Common myeloid progenitor, CD34-positive (primary cell): ENCODE results near the gene ZNF710.
A peak's percentile ranks its signal among the peaks of the same experiment; 100 is the strongest.

ENCODE experiments used
- CTCF ChIA-PET: fragments of 350-600 bp; sonication (Branson Sonifier 250); formaldehyde crosslinking; loops from one replicate; lab custom pipeline; 2021; ENCODE audit warnings: antibody characterized with exemption; lab: Charles Lee
- POLR2A ChIA-PET: fragments of 350-600 bp; sonication (Branson Sonifier 250); formaldehyde crosslinking; loops from one replicate; lab custom pipeline; 2021; ENCODE audit warnings: antibody characterized with exemption; lab: Charles Lee
- DNase-seq, 3 donors: peaks; one replicate each; pipeline versions ENCODE4 v3.0.0 to v3.0.0-alpha.2; 2013
- H3K27ac ChIP-seq, 2 experiments: 1 replicate in 1 of 2; 2 replicates in 1 of 2; pipeline ENCODE4 v1.7.0; 2013; ENCODE audit warnings: inconsistent platforms in 2 of 2, low read length in 2 of 2, mild to moderate bottlenecking in 2 of 2, low read depth in 1 of 2, moderate library complexity in 1 of 2; ENCODE audit not compliant: severe bottlenecking in 2 of 2, insufficient read depth in 1 of 2, poor library complexity in 1 of 2
- H3K27me3 ChIP-seq, 5 experiments: replicated peaks in 2 of 5; 1 replicate in 3 of 5; 2 replicates in 2 of 5; pipeline versions ENCODE4 v1.6.1 to v1.7.0; 2013; ENCODE audit warnings: low read length in 4 of 5, mild to moderate bottlenecking in 2 of 5, moderate library complexity in 2 of 5, inconsistent platforms in 1 of 5; ENCODE audit not compliant: insufficient read depth in 5 of 5, control insufficient read depth in 4 of 5
- H3K36me3 ChIP-seq, 4 experiments: 1 replicate in 2 of 4; 2 replicates in 2 of 4; pipeline versions ENCODE4 v1.6.1 to v1.7.0; 2013; ENCODE audit warnings: low read length in 3 of 4, control low read depth in 1 of 4, mild to moderate bottlenecking in 1 of 4; ENCODE audit not compliant: control insufficient read depth in 4 of 4, insufficient read depth in 4 of 4
- H3K4me1 ChIP-seq, 4 experiments: 1 replicate in 3 of 4; 2 replicates in 1 of 4; pipeline versions ENCODE4 v1.6.1 to v1.7.1; 2013; ENCODE audit warnings: low read length in 3 of 4, mild to moderate bottlenecking in 3 of 4, control low read depth in 1 of 4, inconsistent platforms in 1 of 4, moderate library complexity in 1 of 4; ENCODE audit not compliant: control insufficient read depth in 4 of 4, insufficient read depth in 4 of 4; ENCODE audit errors: control extremely low read depth in 1 of 4
- H3K4me3 ChIP-seq, 7 experiments: 1 replicate in 4 of 7; 2 replicates in 3 of 7; pipeline versions ENCODE4 v1.5.1 to v1.7.0; 2013; ENCODE audit warnings: mild to moderate bottlenecking in 7 of 7, low read length in 6 of 7, moderate library complexity in 6 of 7, inconsistent platforms in 2 of 7, low read depth in 2 of 7, control low read depth in 1 of 7; ENCODE audit not compliant: insufficient read depth in 4 of 7, control insufficient read depth in 1 of 7; ENCODE audit errors: extremely low read depth in 1 of 7
- H3K9me3 ChIP-seq, 5 experiments: 1 replicate in 4 of 5; 2 replicates in 1 of 5; pipeline versions ENCODE4 v1.6.1 to v1.7.1; 2013; ENCODE audit warnings: low read length in 4 of 5, mild to moderate bottlenecking in 2 of 5, inconsistent platforms in 1 of 5, low read depth in 1 of 5, moderate library complexity in 1 of 5; ENCODE audit not compliant: control insufficient read depth in 4 of 5, insufficient read depth in 2 of 5; ENCODE audit errors: control extremely low read depth in 1 of 5
- WGBS: methylation state at CpG from one replicate; pipeline ENCODE4 v1.1.5; 2013; ENCODE audit not compliant: insufficient coverage; 5-methylcytosine and 5-hydroxymethylcytosine counted together

Gene ZNF710

DNA sequence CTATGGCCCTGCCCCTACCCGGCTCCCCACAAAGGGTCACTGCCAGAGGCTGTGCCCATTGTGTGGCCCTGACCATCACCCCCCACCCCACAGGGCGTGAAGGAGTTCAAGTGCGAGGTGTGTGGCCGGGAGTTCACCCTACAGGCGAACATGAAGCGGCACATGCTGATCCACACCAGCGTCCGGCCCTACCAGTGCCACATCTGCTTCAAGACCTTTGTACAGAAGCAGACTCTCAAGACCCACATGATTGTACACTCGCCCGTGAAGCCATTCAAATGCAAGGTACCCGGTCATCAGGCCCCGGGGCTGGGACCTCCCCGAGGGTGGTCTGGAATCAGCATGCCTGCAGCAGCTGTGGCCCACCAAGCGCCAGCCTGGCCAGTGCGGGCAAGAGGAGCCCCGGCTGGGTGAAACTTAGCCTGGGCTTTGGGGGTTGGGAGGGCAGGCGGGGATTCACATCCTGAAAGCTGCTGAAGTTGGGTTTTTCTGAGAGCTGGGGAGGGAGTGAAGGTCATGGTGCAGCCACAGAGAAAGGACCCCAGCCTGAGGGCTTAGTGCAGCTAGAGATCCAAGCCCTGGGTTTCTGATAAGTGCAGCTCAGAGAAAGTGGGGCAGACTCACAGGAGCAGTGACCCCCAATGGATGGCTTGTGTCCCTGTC lies 72.0 kb downstream of the ZNF710 start:
- Histone ChIP-seq H3K27ac (no peak overlapping the region), H3K36me3 (peaks cover 5 to 64% (median 43%) of the 10 kb centered on the region in 4 experiments), H3K27me3 (no peaks in the 10 kb centered on the region), H3K4me1 (peaks cover 0 to 3% (median 0%) of the 10 kb centered on the region in 4 experiments), H3K9me3 (no peaks in the 10 kb centered on the region), H3K4me3 (no peak overlapping the region)
- 97% methylated on average over 17 of the region's 17 CpGs for WGBS
- DNase-seq: no peak
- POLR2A ChIA-PET: no interaction called here
- CTCF ChIA-PET: interaction anchor here (0.7 to 1.2 kb wide), 4 partner anchors 18 to 173 kb away, joined by 3 to 4 read pairs (median 4); no protein-coding TSS in a partner anchor

DNA sequence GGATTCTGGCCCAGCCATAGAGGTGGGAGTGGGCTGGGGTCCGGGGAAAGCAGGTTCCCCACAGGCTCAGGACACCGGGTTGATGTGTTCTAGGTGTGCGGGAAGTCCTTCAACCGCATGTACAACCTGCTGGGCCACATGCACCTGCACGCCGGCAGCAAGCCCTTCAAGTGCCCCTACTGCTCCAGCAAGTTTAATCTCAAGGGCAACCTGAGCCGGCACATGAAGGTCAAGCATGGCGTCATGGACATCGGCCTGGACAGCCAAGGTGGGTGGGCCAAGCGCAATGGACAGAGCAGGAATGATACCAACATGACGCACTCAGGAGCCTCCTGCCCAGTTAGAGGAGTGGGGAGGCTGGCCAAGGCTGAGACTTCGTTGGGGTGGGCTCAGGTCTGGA lies 72.9 kb downstream of the ZNF710 start:
- H3K27ac ChIP-seq: no peak overlapping the region
- H3K27me3 ChIP-seq: no peaks in the 10 kb centered on the region
- CTCF ChIA-PET: interaction anchor here (1.2 to 1.3 kb wide), 3 partner anchors 19 to 176 kb away, joined by 3 to 4 read pairs (median 4); no protein-coding TSS in a partner anchor
- H3K4me1 ChIP-seq: peaks cover 0 to 3% (median 0%) of the 10 kb centered on the region in 4 experiments
- peaks cover 7 to 65% (median 45%) of the 10 kb centered on the region in 4 experiments for H3K36me3 ChIP-seq
- no peak overlapping the region for H3K4me3 ChIP-seq
- H3K9me3 ChIP-seq: no peaks in the 10 kb centered on the region
- POLR2A ChIA-PET: no interaction called here
- whole genome bisulfite sequencing: 99% methylated on average over 10 of the region's 12 CpGs
- DNase-seq: no peak

GRCh38 chr15:90074916-90075315 lies 73.8 kb downstream of the ZNF710 start:
- CTCF ChIA-PET: interaction anchor here (0.8 to 2.3 kb wide), 6 partner anchors 14 to 314 kb away, joined by 3 to 12 read pairs (median 4); no protein-coding TSS in a partner anchor
- H3K27me3 ChIP-seq: no peaks in the 10 kb centered on the region
- H3K4me3 ChIP-seq: no peak overlapping the region
- peaks cover 7 to 68% (median 48%) of the 10 kb centered on the region in 4 experiments for H3K36me3 ChIP-seq
- H3K4me1 ChIP-seq: no peaks in the 10 kb centered on the region
- no peaks in the 10 kb centered on the region for H3K9me3 ChIP-seq
- WGBS: 92% methylated on average over 5 of the region's 5 CpGs
- DNase-seq: no peak
- POLR2A ChIA-PET: interaction anchor here (0.6 kb wide), 1 partner anchor 181 kb away, joined by 3 read pairs; the partner anchor contains the start of gene AP3S2
- peak overlapping the region in 1 of 2 experiments; percentile 18 for H3K27ac ChIP-seq

DNA sequence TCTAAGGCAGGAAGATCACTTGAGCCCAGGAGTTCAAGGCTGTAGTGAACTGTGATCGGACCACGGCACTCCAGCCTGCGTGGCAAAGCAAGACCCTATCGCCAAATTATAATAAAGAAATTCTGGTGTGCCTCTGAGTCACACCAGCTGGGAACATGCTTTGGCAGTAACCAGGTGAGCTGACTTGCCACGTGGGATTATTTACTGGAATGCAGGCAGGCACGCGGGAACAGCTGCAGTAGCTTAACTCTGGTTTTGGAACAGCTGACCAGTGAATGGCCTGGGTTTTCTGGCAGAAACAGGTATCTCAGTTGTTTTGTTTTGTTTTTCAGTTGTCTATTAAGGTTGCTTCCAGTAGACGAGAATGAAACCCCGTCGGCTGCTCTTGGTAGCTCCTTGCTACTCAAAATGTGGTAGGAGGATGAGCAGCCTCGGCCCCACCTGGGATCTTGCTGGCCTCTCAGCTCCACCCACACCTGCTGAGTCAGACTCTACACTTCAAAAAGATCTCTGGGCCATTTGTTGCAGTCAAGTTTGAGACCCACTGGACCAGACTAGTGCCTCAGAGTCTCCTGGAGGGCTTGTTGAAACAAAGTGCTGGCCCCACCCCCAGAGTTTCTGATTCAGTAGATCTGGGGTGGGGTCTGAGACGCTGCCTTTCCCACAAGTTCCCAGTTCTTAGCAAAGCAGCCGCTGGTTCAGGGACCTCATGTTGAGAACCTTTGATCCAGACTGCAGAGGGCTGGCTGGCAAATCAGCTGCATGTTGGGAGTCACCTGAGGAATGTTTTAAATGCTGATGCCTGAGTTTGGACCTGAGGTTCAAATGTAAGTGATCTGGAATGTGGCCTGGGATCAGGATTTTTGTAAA lies 74.5 kb downstream of the ZNF710 start:
- no peak for DNase-seq
- H3K4me3 ChIP-seq: no peak overlapping the region
- H3K36me3 ChIP-seq: peaks cover 7 to 74% (median 52%) of the 10 kb centered on the region in 4 experiments
- H3K27me3 ChIP-seq: no peaks in the 10 kb centered on the region
- ChIA-PET CTCF (interaction anchor here (0.8 to 2.3 kb wide), 9 partner anchors 10 to 335 kb away, joined by 3 to 12 read pairs (median 4); no protein-coding TSS in a partner anchor), POLR2A (interaction anchor here (0.6 kb wide), 1 partner anchor 182 kb away, joined by 3 read pairs; the partner anchor contains the start of gene AP3S2)
- WGBS: 97% methylated on average over 13 of the region's 13 CpGs
- no peaks in the 10 kb centered on the region for H3K4me1 ChIP-seq
- H3K27ac ChIP-seq: peak overlapping the region in 1 of 2 experiments; percentile 18
- H3K9me3 ChIP-seq: no peaks in the 10 kb centered on the region

DNA sequence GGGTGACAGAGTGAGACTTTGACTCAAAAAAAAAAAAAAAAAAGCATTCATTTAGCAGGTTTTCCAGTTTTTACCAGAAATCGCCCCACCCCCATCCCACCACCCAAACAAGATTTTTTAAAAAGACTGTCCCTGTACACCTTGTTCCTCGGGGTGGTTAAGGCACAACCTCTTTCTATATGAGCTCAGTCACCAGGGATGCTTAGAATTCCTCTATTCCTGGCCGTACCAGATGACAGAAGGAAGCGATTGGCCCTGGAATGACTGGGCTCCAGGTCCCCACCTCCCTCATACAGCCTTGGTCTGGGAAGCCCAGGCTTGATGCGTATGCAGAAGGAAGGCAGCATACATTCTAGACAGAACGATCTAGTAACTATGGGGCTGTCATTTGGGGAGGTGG lies 75.6 kb downstream of the ZNF710 start:
- peaks cover 7 to 84% (median 60%) of the 10 kb centered on the region in 4 experiments for H3K36me3 ChIP-seq
- WGBS: 93% methylated on average over 3 of the region's 6 CpGs
- H3K4me3 ChIP-seq: no peak overlapping the region
- no peaks in the 10 kb centered on the region for H3K27me3 ChIP-seq
- no peak overlapping the region for H3K27ac ChIP-seq
- H3K9me3 ChIP-seq: no peaks in the 10 kb centered on the region
- no peaks in the 10 kb centered on the region for H3K4me1 ChIP-seq
- DNase-seq: no peak
- POLR2A ChIA-PET: interaction anchor here (0.5 kb wide), 1 partner anchor 72 kb away, joined by 3 read pairs; no protein-coding TSS in a partner anchor
- CTCF ChIA-PET: interaction anchor here (0.8 to 2.3 kb wide), 4 partner anchors 9 to 336 kb away, joined by 3 to 12 read pairs (median 4); no protein-coding TSS in a partner anchor

- 96% methylated on average over 7 of the region's 7 CpGs for WGBS
- Histone ChIP-seq H3K4me1 (peaks cover 0 to 15% (median 10%) of the 10 kb centered on the region in 4 experiments), H3K27ac (no peak overlapping the region), H3K9me3 (no peaks in the 10 kb centered on the region), H3K36me3 (peaks cover 4 to 81% (median 54%) of the 10 kb centered on the region in 4 experiments), H3K27me3 (no peaks in the 10 kb centered on the region), H3K4me3 (no peak overlapping the region)
- CTCF ChIA-PET: interaction anchor here (0.9 to 1.5 kb wide), 5 partner anchors 43 to 191 kb away, joined by 3 to 4 read pairs (median 3); no protein-coding TSS in a partner anchor
- POLR2A ChIA-PET: no interaction called here
- no peak for DNase-seq
These were observed 77.8 kb downstream of the ZNF710 start for GRCh38 chr15:90078965-90079364.
